GM13976 (cell line): ENCODE data around the gene MYO5B.
"Not testable (repeated sequence)": the region's sequence is repeated elsewhere in the genome, so short reads cannot be mapped to it uniquely, and the experiment has no call there.

Source experiments
- DNase-seq: peaks from one replicate; pipeline ENCODE4 v3.0.0; 2012; ENCODE audit warnings: low spot score
- CTCF ChIP-seq: IDR thresholded peaks from 2 replicates; pipeline ENCODE4 v1.5.1; 2012; ENCODE audit warnings: borderline replicate concordance, mild to moderate bottlenecking; ENCODE audit not compliant: insufficient read depth; ENCODE audit errors: extremely low read depth, missing control alignments, control extremely low read depth
- in situ Hi-C: fragments of 300-500 bp; cut with MboI; formaldehyde crosslinking; loops from one replicate; pipeline ENCODE4 v1.12.0; 2022; ENCODE audit warnings: low sequenced_read_pairs, mixed read lengths, inconsistent platforms; ENCODE audit not compliant: unreplicated experiment

Gene MYO5B

GRCh38 chr18:49813319-49814146 is 381.4 kb downstream of the MYO5B start, which contains the start of gene ACAA2:
ACAA2 (minus strand) TSS chr18:49813533; CDS start chr18:49813484, 49 bp downstream.
- DNase-seq, result peak; percentile 88
- TF ChIP-seq CTCF, result no peak
- in situ Hi-C loops, result no loop called here

GRCh38 chr18:49813069-49813318 is 382.0 kb downstream of the MYO5B start:
- peak; percentile 48 for DNase-seq
- no peak for TF ChIP-seq CTCF

GRCh38 chr18:49812286-49813068 is 382.5 kb downstream of the MYO5B start:
- in situ Hi-C loops, result no loop called here
- DNase-seq, result no peak
- no peak for TF ChIP-seq CTCF

More at GRCh38 chr18:49813069-49813318, 382.0 kb downstream of the MYO5B start:
- in situ Hi-C loops, result no loop called here

- in situ Hi-C loops, result no loop called here
- DNase-seq, result no peak
Observed at GRCh38 chr18:49811151-49811938, 383.6 kb downstream of the MYO5B start.

GRCh38 chr18:49808553-49809191 is 386.3 kb downstream of the MYO5B start:
- DNase-seq, in situ Hi-C loops: not testable (repeated sequence)

More at GRCh38 chr18:49811151-49811938, 383.6 kb downstream of the MYO5B start:
- TF ChIP-seq CTCF, result no peak

GRCh38 chr18:49804096-49804495 is 390.9 kb downstream of the MYO5B start:
- in situ Hi-C loops, result no loop called here
- no peak for TF ChIP-seq CTCF
- no peak for DNase-seq
